Thyroid gland (tissue), 4 donors: Measurements from ENCODE around the gene ZNF511. TPM values are rescaled to one million over a fixed set of nuclear protein-coding genes. Genes with fewer than 3 reads are reported as not detected.

Experiments
- DNase-seq, 2 donors: peaks; one replicate each; pipeline ENCODE4 v3.0.0-alpha.2; 2019
- H3K27ac ChIP-seq, 3 donors: fragments of 200-600 bp; sonication (generic); 1 replicate in 2 of 3; 2 replicates in 1 of 3; pipeline ENCODE4 v1.5.1; 2016 to 2019; ENCODE audit warnings: mild to moderate bottlenecking in 1 of 3, moderate library complexity in 1 of 3
- H3K27me3 ChIP-seq: fragments of 200-600 bp; sonication (generic); one replicate; pipeline ENCODE4 v1.5.1; 2019
- H3K36me3 ChIP-seq, 2 donors: fragments of 200-600 bp; sonication (generic); one replicate each; pipeline ENCODE4 v1.5.1; 2016 to 2019
- H3K4me1 ChIP-seq, 2 donors: fragments of 200-600 bp; sonication (generic); one replicate each; pipeline ENCODE4 v1.5.1; 2017 to 2019
- H3K4me3 ChIP-seq, 3 donors: fragments of 200-600 bp; sonication (generic); replicated peaks in 1 of 3; 1 replicate in 2 of 3; 2 replicates in 1 of 3; pipeline ENCODE4 v1.5.1; 2016; ENCODE audit warnings: mild to moderate bottlenecking in 1 of 3
- H3K9me3 ChIP-seq: fragments of 200-600 bp; sonication (generic); one replicate; pipeline ENCODE4 v1.5.1; 2017
- POLR2A ChIP-seq, 2 donors: fragments of 450-650 bp; IDR thresholded peaks; one replicate each; pipeline ENCODE4 v1.6.1; 2017; ENCODE audit warnings: antibody characterized with exemption in 2 of 2, mild to moderate bottlenecking in 2 of 2, moderate library complexity in 1 of 2
- WGBS, 2 donors: methylation state at CpG; one replicate each; pipeline ENCODE4 v1.1.5; 2017; 5-methylcytosine and 5-hydroxymethylcytosine counted together
- intact Hi-C: fragments of 100-400 bp; cut with DNase I; formaldehyde crosslinking; loops from one replicate; pipeline ENCODE4 v1.15.1; 2023
- total RNA-seq, 4 donors: library from RNA; depleted of rRNA; stranded (reverse); fragments of >200 nt; gene quantifications; one replicate each; pipeline ENCODE4 v1.2.3, GENCODE V29; 2016
- TF ChIP-seq, protein P1 (sequence below), 6 experiments: fragments of 200-600 bp in 3 of 6; fragments of 450-650 bp in 3 of 6; sonication (generic) in 3 of 6; IDR thresholded peaks; one replicate each; pipeline ENCODE4 v1.5.1; 2016 to 2019; ENCODE audit warnings: antibody characterized with exemption in 6 of 6, mild to moderate bottlenecking in 2 of 6, inconsistent platforms in 1 of 6, moderate library complexity in 1 of 6

Gene ZNF511
- total RNA-seq, 4 donors from 2014 or later, result 22.0 to 53.6 (median 26.2) TPM

DNA sequence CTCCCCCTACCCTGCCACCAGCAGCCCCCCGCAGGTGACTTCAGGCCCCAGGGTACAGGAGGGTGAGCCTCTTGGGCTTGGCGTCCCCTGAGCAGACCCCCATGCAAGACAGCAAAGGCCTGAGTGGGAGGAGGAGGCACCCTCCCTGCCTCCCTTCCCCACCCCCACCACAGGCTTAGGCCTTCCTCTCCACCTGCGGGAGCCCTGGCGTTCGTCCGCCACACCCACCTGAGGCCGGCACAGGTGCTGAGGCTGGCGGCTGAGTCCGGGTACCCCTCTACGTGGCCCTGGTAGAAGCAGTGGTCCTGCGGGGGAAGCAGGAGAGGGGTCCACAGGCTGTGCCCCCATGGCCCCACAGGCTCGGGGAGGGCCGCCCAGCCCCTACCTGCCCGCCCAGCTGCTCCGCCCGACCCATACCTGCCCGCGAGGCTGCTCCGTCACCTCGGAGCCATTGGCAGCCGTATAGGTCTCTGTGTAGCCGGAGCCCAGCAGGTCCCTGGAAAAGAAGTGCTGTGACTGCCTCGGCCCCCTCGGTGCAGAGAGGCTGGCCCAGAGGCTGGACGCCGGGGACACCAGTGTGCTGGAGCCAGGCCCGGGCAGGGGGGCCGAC is 35.1 kb upstream of the ZNF511 start:
- no peak for DNase-seq
- WGBS, 2 donors, result 89 to 92% methylated on average over 3 to 19 of the region's 28 CpGs
- H3K4me3 ChIP-seq, result no peak overlapping the region
- H3K4me1 ChIP-seq, result peaks cover 6 to 12% of the 10 kb centered on the region in 2 donors
- H3K36me3 ChIP-seq, result no peaks in the 10 kb centered on the region
- H3K27me3 ChIP-seq, result no peaks in the 10 kb centered on the region
- TF ChIP-seq POLR2A (IDR thresholded peaks at IDR 0.05), result no peak
- TF ChIP-seq, protein P1, sequence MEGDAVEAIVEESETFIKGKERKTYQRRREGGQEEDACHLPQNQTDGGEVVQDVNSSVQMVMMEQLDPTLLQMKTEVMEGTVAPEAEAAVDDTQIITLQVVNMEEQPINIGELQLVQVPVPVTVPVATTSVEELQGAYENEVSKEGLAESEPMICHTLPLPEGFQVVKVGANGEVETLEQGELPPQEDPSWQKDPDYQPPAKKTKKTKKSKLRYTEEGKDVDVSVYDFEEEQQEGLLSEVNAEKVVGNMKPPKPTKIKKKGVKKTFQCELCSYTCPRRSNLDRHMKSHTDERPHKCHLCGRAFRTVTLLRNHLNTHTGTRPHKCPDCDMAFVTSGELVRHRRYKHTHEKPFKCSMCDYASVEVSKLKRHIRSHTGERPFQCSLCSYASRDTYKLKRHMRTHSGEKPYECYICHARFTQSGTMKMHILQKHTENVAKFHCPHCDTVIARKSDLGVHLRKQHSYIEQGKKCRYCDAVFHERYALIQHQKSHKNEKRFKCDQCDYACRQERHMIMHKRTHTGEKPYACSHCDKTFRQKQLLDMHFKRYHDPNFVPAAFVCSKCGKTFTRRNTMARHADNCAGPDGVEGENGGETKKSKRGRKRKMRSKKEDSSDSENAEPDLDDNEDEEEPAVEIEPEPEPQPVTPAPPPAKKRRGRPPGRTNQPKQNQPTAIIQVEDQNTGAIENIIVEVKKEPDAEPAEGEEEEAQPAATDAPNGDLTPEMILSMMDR (IDR thresholded peaks at IDR 0.05), result no peak
- H3K27ac ChIP-seq, result no peak overlapping the region
- H3K9me3 ChIP-seq, result no peaks in the 10 kb centered on the region
- intact Hi-C loops, result no loop called here

DNA sequence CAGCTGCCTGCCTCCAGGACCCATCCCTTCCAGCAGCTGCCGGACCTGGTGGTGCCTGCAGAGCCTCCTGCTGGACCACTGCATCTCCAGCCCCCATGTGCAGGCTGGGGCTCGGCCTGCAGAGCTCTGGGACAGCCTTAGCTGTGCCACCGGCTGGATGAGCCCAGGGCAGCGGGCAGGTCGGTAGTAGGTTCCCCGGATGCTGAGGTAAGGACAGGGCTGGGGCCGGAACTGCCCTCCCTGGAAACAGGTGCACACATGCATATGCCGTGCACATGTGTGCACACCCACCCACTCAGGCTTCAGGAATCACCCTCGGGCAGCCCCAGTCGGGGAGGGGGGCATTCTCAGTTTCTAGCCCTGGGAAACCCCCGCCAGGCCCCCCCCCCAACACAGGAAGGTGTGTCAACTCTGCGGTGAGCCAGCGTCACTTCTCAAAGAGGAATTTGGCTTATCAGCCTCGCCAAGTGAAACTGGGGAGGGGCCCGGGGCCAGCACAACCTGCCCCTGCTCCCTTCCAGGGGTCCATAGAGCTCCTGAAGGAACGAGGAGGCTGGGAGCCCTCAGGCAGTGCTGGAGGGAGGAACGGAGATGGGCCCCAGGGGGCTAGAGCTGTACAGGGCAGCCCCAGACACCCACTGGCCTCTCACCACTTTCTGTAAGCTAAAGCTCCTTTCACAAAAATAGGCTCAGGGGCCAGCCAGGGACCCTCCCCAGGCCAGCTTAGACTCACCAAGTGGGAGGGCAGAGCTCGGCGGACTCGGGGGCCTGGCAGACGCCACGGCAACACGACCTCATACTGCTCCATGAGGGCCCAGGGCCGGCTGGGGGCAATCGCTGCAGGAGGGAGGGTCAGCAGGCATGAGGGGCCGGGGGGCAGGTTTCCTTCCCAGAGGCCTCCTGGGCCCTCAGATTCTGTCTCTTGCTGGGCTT is 33.7 kb upstream of the ZNF511 start:
- no peak for TF ChIP-seq POLR2A (IDR thresholded peaks at IDR 0.05)
- TF ChIP-seq, protein P1 (IDR thresholded peaks at IDR 0.05), result no peak
- Histone ChIP-seq H3K27me3 (no peaks in the 10 kb centered on the region), H3K4me3 (no peak overlapping the region), H3K9me3 (no peaks in the 10 kb centered on the region), H3K36me3 (peaks cover 6 to 9% of the 10 kb centered on the region in 2 donors), H3K4me1 (peaks cover 6 to 12% of the 10 kb centered on the region in 2 donors), H3K27ac (no peak overlapping the region)
- DNase-seq, result no peak
- WGBS, 2 donors, result 52 to 100% methylated on average over 1 to 10 of the region's 26 CpGs
- intact Hi-C loops, result no loop called here

DNA sequence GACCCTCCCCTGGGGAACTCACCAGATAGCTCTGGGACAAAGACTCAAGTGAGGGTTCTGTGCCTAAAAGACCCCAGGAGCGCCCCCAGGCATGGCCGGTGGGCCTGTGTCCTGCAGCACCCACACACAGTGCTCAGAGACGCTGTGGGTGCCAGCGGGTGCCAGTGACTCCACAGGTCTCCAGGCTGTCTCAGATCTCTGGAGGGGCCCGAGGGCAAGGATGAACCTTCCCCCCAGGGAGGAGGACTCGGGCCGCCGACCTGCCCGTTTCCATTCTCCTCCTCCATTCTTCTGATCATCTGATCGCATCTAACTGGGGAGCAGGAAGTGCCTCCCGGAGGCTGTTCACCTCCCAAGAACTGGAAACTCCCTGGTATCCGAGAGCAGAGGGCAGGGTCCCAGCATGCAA is 33.0 kb upstream of the ZNF511 start:
- TF ChIP-seq POLR2A (IDR thresholded peaks at IDR 0.05), result no peak
- TF ChIP-seq, protein P1 (IDR thresholded peaks at IDR 0.05), result no peak
- intact Hi-C loops, result no loop called here
- no peak for DNase-seq
- H3K9me3 ChIP-seq, result no peaks in the 10 kb centered on the region
- no peak overlapping the region for H3K4me3 ChIP-seq
- H3K27ac ChIP-seq, result no peak overlapping the region
- H3K36me3 ChIP-seq, result peaks cover 6 to 10% of the 10 kb centered on the region in 2 donors
- no peaks in the 10 kb centered on the region for H3K27me3 ChIP-seq
- WGBS, 2 donors, result 39 to 51% methylated on average over 7 of the region's 12 CpGs
- H3K4me1 ChIP-seq, result peaks cover 6 to 12% of the 10 kb centered on the region in 2 donors

DNA sequence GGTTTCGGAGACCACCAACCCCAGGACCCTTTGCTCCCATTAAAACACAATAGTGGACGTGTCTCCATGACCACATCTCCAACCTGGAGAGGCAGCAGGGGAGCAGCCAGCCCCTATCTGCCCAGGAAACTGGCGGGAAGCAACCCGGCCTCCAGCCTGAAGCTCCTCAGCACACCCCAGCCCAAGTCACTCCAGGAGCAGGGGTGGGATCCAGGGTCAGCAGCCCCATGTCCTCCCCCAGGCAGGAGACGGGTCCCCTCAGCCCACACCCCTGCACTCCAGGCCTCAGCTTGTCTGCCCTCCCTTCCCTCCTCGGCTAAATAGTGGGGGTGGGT is 32.6 kb upstream of the ZNF511 start:
- no peaks in the 10 kb centered on the region for H3K9me3 ChIP-seq
- WGBS, 2 donors, result 39 to 51% methylated on average over 4 of the region's 6 CpGs
- no peak overlapping the region for H3K27ac ChIP-seq
- no peaks in the 10 kb centered on the region for H3K27me3 ChIP-seq
- intact Hi-C loops, result no loop called here
- peaks cover 7 to 10% of the 10 kb centered on the region in 2 donors for H3K36me3 ChIP-seq
- no peak for TF ChIP-seq POLR2A (IDR thresholded peaks at IDR 0.05)
- TF ChIP-seq, protein P1 (IDR thresholded peaks at IDR 0.05), result no peak
- no peak overlapping the region for H3K4me3 ChIP-seq
- peaks cover 6 to 12% of the 10 kb centered on the region in 2 donors for H3K4me1 ChIP-seq
- no peak for DNase-seq
